Mesendoderm (in vitro differentiated cells): ENCODE data around the gene SLC38A11.

Experiments
- DNase-seq: peaks from one replicate; pipeline ENCODE4 v3.0.0; 2013
- H2AK5ac ChIP-seq: 2 replicates; pipeline ENCODE4 v1.6.1; 2013; ENCODE audit warnings: low read length, inconsistent platforms
- H2BK120ac ChIP-seq: 2 replicates; pipeline ENCODE4 v1.6.1; 2013; ENCODE audit warnings: low read depth, mild to moderate bottlenecking, low read length, moderate library complexity, mixed read lengths
- H2BK15ac ChIP-seq: replicated peaks from 2 replicates; pipeline ENCODE4 v1.6.1; 2013; ENCODE audit warnings: low read depth, mild to moderate bottlenecking, moderate library complexity
- H2BK5ac ChIP-seq: 2 replicates; pipeline ENCODE4 v1.6.1; 2013; ENCODE audit warnings: low read length, inconsistent platforms
- H3K18ac ChIP-seq: 2 replicates; pipeline ENCODE4 v1.6.1; 2013; ENCODE audit warnings: mild to moderate bottlenecking, low read length, mixed read lengths
- H3K23ac ChIP-seq: one replicate; pipeline ENCODE4 v1.6.1; 2013; ENCODE audit warnings: low read length
- H3K27ac ChIP-seq: 2 replicates; pipeline ENCODE4 v1.5.1; 2013; ENCODE audit warnings: low read depth, mild to moderate bottlenecking, inconsistent platforms, low read length, moderate library complexity
- H3K27me3 ChIP-seq: 2 replicates; pipeline ENCODE4 v1.6.1; 2013; ENCODE audit warnings: low read length, control low read depth, mild to moderate bottlenecking, inconsistent platforms; ENCODE audit not compliant: insufficient read depth, poor library complexity
- H3K36me3 ChIP-seq: 2 replicates; pipeline ENCODE4 v1.6.1; 2013; ENCODE audit warnings: low read length, inconsistent platforms; ENCODE audit not compliant: control insufficient read depth, insufficient read depth
- H3K4ac ChIP-seq: one replicate; pipeline ENCODE4 v1.6.1; 2013; ENCODE audit warnings: low read depth, mild to moderate bottlenecking, low read length, moderate library complexity
- H3K4me1 ChIP-seq: 2 replicates; pipeline ENCODE4 v1.6.1; 2013; ENCODE audit warnings: low read depth, low read length, inconsistent platforms; ENCODE audit not compliant: control insufficient read depth
- H3K4me2 ChIP-seq: 2 replicates; pipeline ENCODE4 v1.6.1; 2013; ENCODE audit warnings: low read length
- H3K4me3 ChIP-seq: 2 replicates; pipeline ENCODE4 v1.5.1; 2013; ENCODE audit warnings: mild to moderate bottlenecking, low read length
- H3K56ac ChIP-seq: one replicate; pipeline ENCODE4 v1.6.1; 2013; ENCODE audit warnings: low read length
- H3K79me1 ChIP-seq: 2 replicates; pipeline ENCODE4 v1.6.1; 2013; ENCODE audit warnings: low read length, inconsistent platforms
- H3K79me2 ChIP-seq: 2 replicates; pipeline ENCODE4 v1.6.1; 2013; ENCODE audit warnings: mild to moderate bottlenecking, low read length; ENCODE audit not compliant: control insufficient read depth, insufficient read depth
- H3K9ac ChIP-seq: 2 replicates; pipeline ENCODE4 v1.6.1; 2013; ENCODE audit warnings: low read length, inconsistent platforms
- H4K5ac ChIP-seq: one replicate; pipeline ENCODE4 v1.6.1; 2013; ENCODE audit warnings: low read length
- H4K8ac ChIP-seq: one replicate; pipeline ENCODE4 v1.6.1; 2013; ENCODE audit warnings: low read depth, mild to moderate bottlenecking, control low read depth, low read length, moderate library complexity
- WGBS: extraction: QIAGEN DNeasy Blood & Tissue Kit; methylation state at CpG from one replicate; pipeline ENCODE4 v1.1.7; 2013; ENCODE audit warnings: low lambda C conversion rate, missing lambda C conversion rate; ENCODE audit not compliant: insufficient coverage; ENCODE audit errors: extremely low coverage; 5-methylcytosine and 5-hydroxymethylcytosine counted together

The SLC38A11 gene

DNA sequence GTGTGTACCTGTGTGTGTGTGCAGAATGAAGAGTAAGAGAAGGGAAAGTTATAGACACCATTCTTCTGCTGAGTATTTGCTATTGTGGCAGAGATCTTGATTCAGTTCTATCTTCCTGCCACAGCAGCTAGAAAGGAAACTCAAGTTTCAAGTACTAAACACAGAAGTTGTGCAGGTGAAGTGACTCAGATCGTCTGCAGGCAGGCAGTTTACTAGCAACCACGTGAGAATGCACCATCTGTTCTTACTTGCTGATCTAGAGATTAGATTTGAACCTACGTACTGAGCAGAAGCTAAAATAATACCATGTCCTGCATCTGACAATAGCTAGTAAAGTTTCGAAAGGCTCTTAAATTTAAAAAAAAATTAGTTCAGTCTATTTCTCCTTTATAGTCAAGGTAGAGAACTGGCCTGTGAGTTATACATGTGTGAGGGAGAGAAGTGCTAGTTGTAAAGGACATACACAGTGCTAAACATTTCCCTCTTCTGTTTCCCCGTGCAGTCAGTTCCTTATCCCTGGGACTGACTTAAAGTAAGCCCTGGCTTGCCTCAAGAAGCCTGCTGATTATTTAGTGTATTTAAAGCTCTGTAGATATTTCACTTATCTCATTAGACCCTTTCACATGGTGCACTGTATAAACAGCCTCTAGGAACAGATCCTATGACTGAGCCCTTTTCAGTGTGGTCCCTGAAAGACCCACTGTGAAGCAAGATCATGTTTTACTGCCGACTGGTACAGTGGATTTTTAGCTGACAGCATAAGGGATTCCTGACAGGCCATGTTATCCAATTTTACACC, 45.0 kb downstream of the SLC38A11 start:
- Histone ChIP-seq H3K79me2 (no peaks in the 10 kb centered on the region), H3K36me3 (no peaks in the 10 kb centered on the region), H3K9ac (no peak overlapping the region), H3K4me3 (no peak overlapping the region), H3K27me3 (no peaks in the 10 kb centered on the region), H3K4me1 (peaks cover 7% of the 10 kb centered on the region), H3K27ac (no peak overlapping the region), H3K18ac (no peak overlapping the region), H2BK5ac (no peak overlapping the region), H2AK5ac (no peak overlapping the region), H3K79me1 (no peaks in the 10 kb centered on the region), H3K4me2 (no peak overlapping the region), H2BK15ac (no peak overlapping the region), H4K5ac (no peak overlapping the region), H3K23ac (no peak overlapping the region), H4K8ac (no peak overlapping the region), H3K56ac (no peak overlapping the region), H2BK120ac (no peak overlapping the region), H3K4ac (no peak overlapping the region)
- peak; percentile 63 for DNase-seq
- no CpG with 5 or more reads among the region's 6 CpGs for whole genome bisulfite sequencing

DNA sequence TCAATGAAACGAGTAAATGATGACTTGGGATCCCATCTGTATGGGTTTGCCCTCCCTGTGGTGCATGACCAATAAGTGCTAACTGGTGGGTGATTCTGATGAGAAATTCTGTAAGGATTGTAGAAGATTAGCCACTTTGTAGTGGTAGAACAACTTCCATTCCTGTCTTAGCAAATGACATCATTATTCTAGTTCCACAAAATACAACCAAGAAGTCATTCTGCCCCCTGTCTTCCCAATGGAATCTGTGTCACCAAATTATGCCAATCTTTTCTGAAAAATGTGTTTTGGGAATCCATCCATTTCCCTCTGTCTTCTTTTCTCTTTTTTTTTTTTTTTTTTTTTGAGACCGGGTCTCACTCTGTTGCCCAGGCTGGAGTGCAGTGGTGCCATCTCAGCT, 48.4 kb downstream of the SLC38A11 start:
- H2BK15ac ChIP-seq, result no peak overlapping the region
- H3K4me3 ChIP-seq, result no peak overlapping the region
- no peak overlapping the region for H3K4ac ChIP-seq
- no CpG with 5 or more reads among the region's 2 CpGs for WGBS
- DNase-seq, result no peak
- H3K79me1 ChIP-seq, result no peaks in the 10 kb centered on the region
- H3K27ac ChIP-seq, result no peak overlapping the region
- H2BK5ac ChIP-seq, result no peak overlapping the region
- no peak overlapping the region for H4K8ac ChIP-seq
- no peak overlapping the region for H3K4me2 ChIP-seq
- no peaks in the 10 kb centered on the region for H3K27me3 ChIP-seq
- no peak overlapping the region for H3K9ac ChIP-seq
- no peaks in the 10 kb centered on the region for H3K4me1 ChIP-seq
- no peak overlapping the region for H4K5ac ChIP-seq
- no peak overlapping the region for H3K18ac ChIP-seq
- no peak overlapping the region for H2BK120ac ChIP-seq
- no peak overlapping the region for H3K56ac ChIP-seq
- no peak overlapping the region for H3K23ac ChIP-seq
- H3K79me2 ChIP-seq, result no peaks in the 10 kb centered on the region
- H3K36me3 ChIP-seq, result no peaks in the 10 kb centered on the region
- H2AK5ac ChIP-seq, result no peak overlapping the region

DNA sequence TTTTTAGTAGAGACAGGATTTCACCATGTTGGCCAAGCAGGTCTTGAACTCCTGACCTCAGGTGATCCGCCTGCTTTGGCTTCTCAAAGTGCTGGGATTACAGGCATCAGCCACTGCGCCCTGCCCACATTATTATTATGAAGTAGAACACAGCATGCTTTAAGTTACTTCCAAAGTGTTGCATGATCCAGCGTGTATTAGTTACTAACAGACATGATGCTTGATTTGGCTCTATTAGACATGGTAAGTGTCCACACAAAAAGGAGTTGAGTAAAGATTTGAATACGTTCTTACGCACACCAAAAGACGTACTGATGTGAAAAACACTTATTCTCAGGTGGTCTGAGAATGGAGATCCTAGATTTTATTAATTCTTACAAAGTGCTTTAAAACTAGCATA, 50.0 kb downstream of the SLC38A11 start:
- H2BK120ac ChIP-seq, result no peak overlapping the region
- no peaks in the 10 kb centered on the region for H3K4me1 ChIP-seq
- DNase-seq, result no peak
- H3K18ac ChIP-seq, result no peak overlapping the region
- no peak overlapping the region for H2AK5ac ChIP-seq
- H3K79me2 ChIP-seq, result no peaks in the 10 kb centered on the region
- H3K4ac ChIP-seq, result no peak overlapping the region
- H3K56ac ChIP-seq, result no peak overlapping the region
- WGBS, result no CpG with 5 or more reads among the region's 6 CpGs
- no peak overlapping the region for H4K5ac ChIP-seq
- H3K36me3 ChIP-seq, result no peaks in the 10 kb centered on the region
- no peak overlapping the region for H2BK15ac ChIP-seq
- H3K27me3 ChIP-seq, result no peaks in the 10 kb centered on the region
- H3K9ac ChIP-seq, result no peak overlapping the region
- no peak overlapping the region for H3K4me2 ChIP-seq
- H3K23ac ChIP-seq, result no peak overlapping the region
- H3K79me1 ChIP-seq, result no peaks in the 10 kb centered on the region
- no peak overlapping the region for H2BK5ac ChIP-seq
- no peak overlapping the region for H3K4me3 ChIP-seq
- H3K27ac ChIP-seq, result no peak overlapping the region
- H4K8ac ChIP-seq, result no peak overlapping the region

DNA sequence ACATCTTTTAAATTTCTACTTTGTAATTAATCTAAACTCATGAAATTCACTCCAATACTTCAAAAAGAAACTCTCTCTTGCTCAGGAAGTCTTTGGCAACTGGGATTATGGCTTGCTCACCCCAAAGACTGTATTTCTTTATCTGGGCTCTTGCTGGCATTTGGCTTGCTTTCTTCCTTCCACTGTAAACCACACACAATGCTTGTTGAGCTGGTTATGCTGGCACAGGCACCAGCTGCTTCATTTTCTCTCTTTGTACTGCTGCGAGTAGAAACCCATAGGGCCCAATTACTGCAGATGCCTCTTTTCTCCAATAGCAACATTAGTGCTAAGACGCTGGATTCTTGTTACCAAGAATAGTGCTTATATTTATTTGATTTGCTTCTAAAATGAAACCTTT, 51.4 kb downstream of the SLC38A11 start:
- no peak overlapping the region for H2BK15ac ChIP-seq
- H3K4me2 ChIP-seq, result no peak overlapping the region
- H3K79me2 ChIP-seq, result no peaks in the 10 kb centered on the region
- H3K56ac ChIP-seq, result no peak overlapping the region
- H4K8ac ChIP-seq, result no peak overlapping the region
- WGBS, result no CpG with 5 or more reads among the region's 2 CpGs
- H3K27me3 ChIP-seq, result no peaks in the 10 kb centered on the region
- H3K18ac ChIP-seq, result no peak overlapping the region
- no peak overlapping the region for H2BK120ac ChIP-seq
- no peak overlapping the region for H2BK5ac ChIP-seq
- no peaks in the 10 kb centered on the region for H3K36me3 ChIP-seq
- no peaks in the 10 kb centered on the region for H3K79me1 ChIP-seq
- no peak for DNase-seq
- no peak overlapping the region for H3K4me3 ChIP-seq
- no peaks in the 10 kb centered on the region for H3K4me1 ChIP-seq
- H3K23ac ChIP-seq, result no peak overlapping the region
- no peak overlapping the region for H3K27ac ChIP-seq
- H3K4ac ChIP-seq, result no peak overlapping the region
- no peak overlapping the region for H2AK5ac ChIP-seq
- no peak overlapping the region for H3K9ac ChIP-seq
- H4K5ac ChIP-seq, result no peak overlapping the region

DNA sequence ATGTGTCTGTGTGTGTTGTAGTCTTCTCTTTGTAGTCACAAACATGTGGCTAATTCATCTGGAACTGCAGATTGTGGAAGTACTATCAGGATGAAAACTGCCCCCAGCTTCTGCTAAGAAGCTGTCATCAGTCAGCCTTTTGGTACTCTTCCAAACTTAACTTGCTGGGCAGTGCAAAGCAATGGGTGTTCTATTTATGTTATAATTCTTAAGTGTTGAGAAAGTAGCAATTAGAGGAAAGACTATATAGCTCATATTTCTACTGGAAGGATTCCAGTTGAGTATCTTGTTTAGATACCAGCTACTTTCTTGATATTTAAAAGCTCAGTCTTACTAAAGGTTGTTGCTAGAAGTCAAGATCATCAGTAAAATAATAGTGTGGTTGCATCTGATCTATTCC, 52.1 kb downstream of the SLC38A11 start:
- Histone ChIP-seq H2AK5ac (no peak overlapping the region), H3K79me2 (no peaks in the 10 kb centered on the region), H3K18ac (no peak overlapping the region), H3K36me3 (no peaks in the 10 kb centered on the region), H3K4me2 (no peak overlapping the region), H4K5ac (no peak overlapping the region), H2BK15ac (no peak overlapping the region), H3K4me1 (no peaks in the 10 kb centered on the region), H3K4ac (no peak overlapping the region), H2BK5ac (no peak overlapping the region), H4K8ac (no peak overlapping the region), H3K56ac (no peak overlapping the region), H3K4me3 (no peak overlapping the region), H2BK120ac (no peak overlapping the region), H3K27me3 (no peaks in the 10 kb centered on the region), H3K9ac (no peak overlapping the region), H3K23ac (no peak overlapping the region), H3K27ac (no peak overlapping the region), H3K79me1 (no peaks in the 10 kb centered on the region)
- no peak for DNase-seq

DNA sequence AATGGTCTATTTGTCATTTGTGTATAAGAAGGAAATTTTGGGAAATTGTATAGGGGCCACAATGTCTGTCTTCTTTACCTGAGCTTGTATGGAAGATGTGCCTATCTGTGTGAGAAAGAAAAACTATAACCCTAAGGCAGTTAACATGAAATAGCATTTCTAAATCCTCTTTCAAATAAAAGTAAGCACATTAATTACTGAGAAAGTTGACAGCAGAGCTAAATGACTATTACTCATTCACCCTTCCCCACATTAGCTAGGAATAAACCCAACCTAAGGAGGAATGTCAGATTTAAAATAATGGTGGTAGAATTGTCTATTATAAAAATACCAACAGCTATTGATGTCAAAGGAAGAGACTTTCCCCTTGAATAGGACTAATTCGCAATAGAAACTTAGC, 56.2 kb downstream of the SLC38A11 start:
- H3K79me2 ChIP-seq, result no peaks in the 10 kb centered on the region
- H3K56ac ChIP-seq, result no peak overlapping the region
- H2BK120ac ChIP-seq, result no peak overlapping the region
- no peak overlapping the region for H2BK5ac ChIP-seq
- WGBS, result no CpG with 5 or more reads among the region's 1 CpG
- no peaks in the 10 kb centered on the region for H3K27me3 ChIP-seq
- H4K5ac ChIP-seq, result no peak overlapping the region
- no peak overlapping the region for H4K8ac ChIP-seq
- H3K4me2 ChIP-seq, result no peak overlapping the region
- no peak overlapping the region for H3K18ac ChIP-seq
- H3K36me3 ChIP-seq, result no peaks in the 10 kb centered on the region
- H2BK15ac ChIP-seq, result no peak overlapping the region
- H3K79me1 ChIP-seq, result no peaks in the 10 kb centered on the region
- no peaks in the 10 kb centered on the region for H3K4me1 ChIP-seq
- H3K27ac ChIP-seq, result no peak overlapping the region
- no peak overlapping the region for H3K9ac ChIP-seq
- H3K23ac ChIP-seq, result no peak overlapping the region
- H3K4ac ChIP-seq, result no peak overlapping the region
- H2AK5ac ChIP-seq, result no peak overlapping the region
- no peak for DNase-seq
- no peak overlapping the region for H3K4me3 ChIP-seq
